GM19395 (cell line): ENCODE data around the gene CSTF3.
"Not testable (repeated sequence)": the region's sequence is repeated elsewhere in the genome, so short reads cannot be mapped to it uniquely, and the experiment has no call there.

Experiments
- ATAC-seq: cut with Tn5 transposase; IDR thresholded peaks from one replicate; pipeline ENCODE4 v1.9.1; 2021; ENCODE audit warnings: mild to moderate bottlenecking, moderate library complexity; ENCODE audit not compliant: unreplicated experiment

CSTF3 gene

DNA sequence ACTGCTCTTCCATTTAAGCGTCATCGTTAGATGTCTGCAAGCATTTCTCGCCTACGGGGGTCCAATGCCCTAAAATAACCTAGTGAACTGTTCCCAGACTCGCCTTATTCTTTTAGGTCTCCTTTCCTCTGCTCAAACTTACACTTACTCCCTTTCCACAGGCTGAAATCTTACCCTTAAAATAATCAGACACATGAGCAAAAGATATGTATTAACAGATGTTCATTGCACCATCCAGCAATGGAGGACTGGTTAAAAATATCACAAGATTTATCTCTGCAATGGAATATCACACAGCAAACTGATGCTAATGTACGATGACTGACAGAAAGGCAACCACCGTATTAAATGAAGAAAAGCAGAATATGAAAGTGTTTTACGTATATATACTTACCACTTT lies 1.6 kb upstream of the CSTF3 start:
- no peak for ATAC-seq

DNA sequence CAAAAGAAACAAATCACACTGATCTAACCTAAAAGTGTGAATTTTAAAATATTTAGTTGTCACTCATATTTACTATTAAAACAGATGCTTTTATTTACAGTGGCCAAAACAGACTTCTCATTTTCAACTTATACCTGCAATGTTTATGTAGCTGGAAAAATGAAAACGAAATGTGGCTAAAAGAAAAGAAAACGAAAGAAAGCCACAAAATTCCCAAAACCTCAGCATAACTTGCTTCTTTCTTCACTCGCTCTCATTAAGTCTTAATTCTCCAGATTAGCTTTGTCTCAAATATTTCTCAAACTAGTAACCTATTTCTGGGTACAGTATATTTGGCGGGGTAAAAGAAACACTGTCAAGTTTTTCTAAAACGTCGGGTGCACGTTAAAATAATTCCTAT lies 693 bp downstream of the CSTF3 start:
- ATAC-seq: no peak

DNA sequence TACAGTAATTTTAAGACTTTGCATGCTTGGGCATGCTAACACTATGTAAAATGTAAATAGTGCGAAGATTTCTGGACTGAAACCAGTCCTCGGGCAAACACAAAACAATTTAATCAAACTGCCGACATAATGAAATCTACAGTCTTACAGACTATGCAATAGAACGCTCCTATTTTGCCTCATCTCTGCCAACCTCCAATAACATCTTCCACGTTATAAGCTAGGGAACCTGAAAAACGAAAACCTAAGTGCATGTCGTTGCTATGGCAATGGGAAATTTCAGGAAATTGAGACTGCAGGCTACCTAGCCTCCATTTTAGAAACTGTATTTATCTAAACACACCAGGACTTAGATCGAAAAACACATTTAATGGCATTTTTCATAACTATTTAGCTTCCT lies 1.1 kb downstream of the CSTF3 start:
- ATAC-seq: no peak

DNA sequence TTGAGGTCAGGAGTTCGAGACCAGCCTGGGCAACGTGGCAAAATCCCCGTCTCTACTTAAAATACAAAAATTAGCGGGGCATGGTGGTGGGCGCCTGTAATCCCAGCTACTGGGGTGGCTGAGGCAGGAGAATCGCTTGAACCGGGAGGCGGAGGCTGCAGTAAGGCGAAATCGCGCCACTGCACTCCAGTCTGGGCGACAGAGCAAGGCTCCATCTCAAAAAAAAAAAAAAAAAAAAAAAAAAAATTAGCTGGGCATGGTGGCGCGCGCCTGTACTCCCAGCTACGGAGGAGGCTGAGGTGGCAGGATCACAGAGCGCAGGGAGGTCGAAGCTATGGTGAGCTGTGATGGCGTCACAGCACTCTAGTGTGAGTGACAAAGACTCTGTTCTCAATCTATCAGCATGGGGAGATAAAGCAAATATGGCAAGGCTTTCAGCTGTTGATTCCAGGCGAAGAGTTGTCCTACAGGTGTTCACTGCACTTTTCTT lies 1.9 kb downstream of the CSTF3 start:
- not testable (repeated sequence) for ATAC-seq

DNA sequence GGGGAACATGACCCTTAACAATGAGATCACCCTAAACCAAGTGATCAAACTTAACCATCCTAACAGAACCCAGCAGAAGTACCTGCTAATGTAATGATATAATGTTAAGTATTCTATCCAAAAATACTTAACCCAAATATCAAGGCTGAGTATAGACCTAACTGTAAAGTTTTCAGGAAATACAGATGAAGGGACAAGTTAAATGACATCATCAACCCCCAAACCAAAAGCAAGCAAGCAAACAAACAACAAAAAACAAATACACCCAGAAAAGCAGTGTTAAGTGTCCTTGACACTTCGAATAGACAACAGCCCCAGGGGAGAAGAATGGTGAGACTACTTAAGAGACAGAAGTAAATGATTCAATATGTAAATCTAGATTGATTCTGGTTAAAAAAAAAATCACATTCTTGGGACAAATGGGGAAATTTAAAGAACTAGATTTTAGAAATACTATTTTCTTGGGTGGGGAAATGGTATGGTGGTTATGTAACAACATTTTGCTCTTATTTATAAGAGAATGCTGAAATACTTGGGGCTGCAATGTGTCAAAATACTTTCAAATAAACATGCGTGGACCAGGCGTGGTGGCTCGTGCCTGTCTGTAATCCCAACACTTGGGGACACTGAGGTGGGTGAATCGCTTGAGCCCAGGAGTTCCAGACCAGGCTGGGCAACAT lies 2.5 kb downstream of the CSTF3 start:
- no peak for ATAC-seq

DNA sequence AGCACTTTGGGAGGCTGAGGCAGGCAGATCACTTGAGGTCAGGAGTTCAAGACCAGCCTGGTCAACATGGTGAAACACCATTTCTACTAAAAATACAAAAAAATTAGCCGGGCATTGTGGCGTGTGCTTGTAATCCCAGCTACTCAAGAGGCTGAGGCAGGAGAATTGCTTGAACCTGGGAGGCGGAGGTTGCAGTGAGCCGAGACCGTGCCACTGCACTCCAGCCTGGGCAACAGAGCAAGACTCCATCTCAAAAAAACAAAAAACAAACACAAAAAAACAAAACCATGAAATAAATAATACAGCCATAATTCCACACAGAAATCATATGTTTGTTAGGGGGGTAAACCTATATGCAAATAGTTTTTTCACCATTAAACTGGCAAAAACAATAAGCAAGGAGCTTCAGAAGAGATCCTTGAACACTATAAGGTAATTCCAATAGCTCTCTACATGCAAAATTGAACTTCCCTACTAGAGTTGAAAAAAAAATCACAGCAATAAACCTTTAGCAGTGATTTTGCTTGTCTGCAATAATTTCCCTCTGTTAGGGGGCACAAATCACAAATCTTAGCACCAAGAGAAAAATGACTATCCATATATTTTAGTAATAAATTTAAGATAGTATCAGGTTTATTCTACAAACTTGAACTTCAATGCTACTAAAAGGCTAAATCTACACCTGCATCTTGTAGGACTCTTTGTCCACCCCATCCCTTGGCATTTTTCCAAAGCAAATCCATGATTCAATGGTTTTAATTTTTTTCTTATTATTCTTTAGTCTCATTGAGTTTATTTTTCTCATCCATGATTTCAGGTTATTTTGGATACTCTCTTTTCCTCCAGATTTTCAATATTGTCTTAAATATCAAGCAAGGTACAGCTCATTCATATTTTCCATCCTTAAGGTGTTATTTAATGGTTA lies 3.9 kb downstream of the CSTF3 start:
- no peak for ATAC-seq

DNA sequence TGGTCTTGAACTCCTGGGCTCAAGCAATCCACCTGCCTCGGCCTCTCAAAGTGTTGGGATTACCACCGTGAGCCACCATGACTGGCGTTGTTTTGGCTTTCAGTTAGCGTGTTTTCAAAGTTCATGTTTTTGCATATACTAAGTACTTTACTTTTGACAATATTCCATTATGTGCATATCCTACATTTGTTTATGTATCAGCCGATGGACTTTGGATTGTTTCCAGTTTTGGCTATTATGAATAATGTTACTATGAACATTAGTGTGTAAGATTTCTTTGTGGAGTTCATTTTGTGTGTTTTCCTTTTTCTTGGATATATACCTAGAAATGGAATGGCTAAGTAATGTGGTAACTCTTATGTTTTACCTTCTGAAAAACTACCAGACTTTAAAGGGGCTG lies 9.9 kb downstream of the CSTF3 start:
- no peak for ATAC-seq

DNA sequence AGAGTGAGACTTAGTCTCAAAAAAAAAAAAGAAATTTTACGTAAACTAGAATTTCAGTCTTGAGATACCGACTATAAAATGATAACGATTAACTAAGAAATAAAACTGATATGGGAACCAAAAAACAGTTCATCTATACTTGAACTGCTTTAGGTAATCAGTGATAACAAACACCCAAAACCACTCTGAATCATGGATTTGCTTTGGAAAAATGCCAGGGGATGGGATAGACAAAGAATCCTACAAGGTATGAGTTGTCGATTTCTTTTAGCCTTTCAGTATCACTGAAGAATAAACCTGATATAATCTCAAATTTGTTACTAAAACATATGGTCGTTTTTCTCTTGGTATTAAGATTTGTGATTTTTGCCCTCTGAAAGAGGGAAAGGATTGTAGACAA lies 13.7 kb downstream of the CSTF3 start:
- ATAC-seq: no peak

DNA sequence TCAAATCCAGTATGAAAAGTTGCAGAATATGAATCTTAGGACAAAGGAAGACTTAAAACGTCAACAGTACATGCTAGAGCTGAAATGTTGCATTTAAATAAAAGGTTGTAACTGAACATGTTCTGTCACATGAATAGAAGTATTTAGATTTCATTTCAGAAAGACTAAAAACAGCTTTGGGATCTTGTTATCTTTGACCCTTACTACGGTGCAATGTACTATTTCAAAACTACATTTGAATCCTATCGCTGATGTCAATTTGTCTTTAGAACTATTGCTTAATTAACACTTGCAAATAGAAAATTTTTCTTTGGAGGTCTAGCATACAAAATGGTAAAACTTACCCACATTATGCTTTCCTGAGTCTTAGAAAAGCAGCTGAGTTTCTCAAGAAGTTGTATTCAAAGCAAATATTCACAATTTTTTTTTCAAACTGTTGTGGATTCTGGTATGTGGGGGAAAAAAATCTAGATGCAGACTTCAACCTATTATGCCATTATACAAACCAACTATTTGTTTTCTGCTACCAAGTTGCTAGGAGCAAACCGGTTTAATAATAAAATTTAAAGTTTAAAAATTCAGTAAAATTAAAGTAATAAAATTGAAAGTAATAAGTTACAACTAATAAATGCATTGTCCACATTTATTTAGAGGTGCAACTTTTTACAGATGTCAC lies 25.4 kb downstream of the CSTF3 start:
- ATAC-seq: no peak

DNA sequence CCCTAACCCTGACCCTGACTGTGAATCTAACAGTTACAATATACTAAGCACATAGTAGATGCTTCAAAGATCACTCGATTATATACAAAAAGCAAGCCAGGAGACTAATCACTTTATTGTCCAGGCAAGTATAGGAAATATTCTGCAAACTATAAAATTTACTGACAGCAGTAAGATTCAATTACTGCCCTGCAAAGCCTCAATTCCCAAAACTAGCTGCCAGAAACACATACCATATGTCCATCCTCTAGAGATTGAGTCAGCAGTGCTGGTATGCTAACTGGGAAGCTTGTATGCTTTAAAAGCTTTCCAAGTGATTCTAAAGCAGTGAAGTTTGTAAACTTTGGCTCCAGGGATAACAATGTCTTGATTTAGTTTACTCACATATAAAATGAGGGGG lies 26.1 kb downstream of the CSTF3 start:
- ATAC-seq: no peak

DNA sequence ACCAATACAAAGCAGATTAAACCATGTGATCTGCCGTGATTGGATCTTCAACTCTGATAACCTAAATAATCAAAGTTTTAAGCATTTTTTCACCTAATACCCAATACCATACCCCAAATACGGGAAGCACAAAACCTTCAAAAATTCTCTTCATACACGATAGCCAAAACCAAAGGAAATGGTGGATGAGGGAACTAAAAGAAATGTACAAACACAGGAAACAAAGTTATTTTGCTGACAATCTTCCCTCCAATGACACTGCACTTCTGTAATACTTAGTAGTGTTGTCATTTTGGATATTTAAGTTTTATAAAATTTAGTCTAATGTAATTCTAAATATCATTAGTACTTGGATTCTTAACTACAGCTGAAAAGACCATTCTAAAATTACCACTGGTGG lies 27.0 kb downstream of the CSTF3 start:
- no peak for ATAC-seq

DNA sequence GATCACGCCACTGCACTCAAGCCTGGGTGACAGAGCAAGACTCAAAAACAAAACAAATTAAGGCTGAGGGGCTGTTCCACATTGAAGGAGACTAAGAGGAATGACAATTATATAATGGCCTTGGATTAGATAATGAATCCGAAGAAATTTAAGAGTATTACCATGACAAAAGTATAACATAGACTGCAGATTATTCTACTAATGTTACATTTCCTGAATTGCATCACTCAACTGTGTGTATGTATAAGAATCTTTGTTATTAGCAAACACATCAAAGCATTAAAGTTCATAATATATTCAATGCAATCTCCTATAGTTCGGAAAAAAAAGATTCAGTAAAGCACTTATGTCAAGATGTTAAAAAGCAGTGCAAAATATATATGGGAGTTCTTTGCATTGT lies 27.5 kb downstream of the CSTF3 start:
- ATAC-seq: no peak

DNA sequence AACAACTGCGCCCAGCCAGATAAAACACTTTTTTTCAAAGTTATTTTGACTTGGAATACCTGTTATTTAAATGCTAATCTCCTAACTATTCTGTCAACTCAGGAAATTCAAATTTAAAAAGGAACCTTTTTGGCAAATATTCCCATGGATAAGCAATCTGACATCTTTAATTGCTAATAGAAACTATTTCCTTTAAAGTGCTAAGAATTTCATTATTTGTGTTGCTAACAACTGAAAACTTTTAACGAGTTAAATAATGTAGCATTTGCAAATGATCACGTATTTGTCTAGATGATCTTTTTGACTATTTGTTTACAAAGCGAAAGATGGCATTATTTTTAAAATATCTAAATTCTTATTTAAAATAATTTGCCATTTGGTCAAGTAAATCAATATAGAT lies 28.8 kb downstream of the CSTF3 start:
- no peak for ATAC-seq

DNA sequence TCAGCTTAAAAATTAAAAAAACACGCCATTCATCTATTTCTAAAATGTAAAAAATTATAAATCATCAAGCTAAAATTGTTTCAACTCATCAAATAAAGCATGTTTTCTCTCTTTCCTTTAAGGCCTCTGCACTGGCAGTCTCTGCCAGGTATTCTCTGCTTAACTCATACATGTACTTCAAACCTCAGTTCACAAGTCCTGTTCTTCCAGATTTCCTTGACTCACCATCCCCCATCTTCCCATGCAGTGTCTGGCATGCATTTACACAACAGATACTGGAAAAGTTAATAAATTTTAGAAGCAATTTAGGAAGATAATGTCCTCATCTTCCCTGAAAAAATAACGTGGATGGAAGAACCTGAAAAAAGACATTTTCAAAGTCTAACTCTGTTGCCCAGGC lies 32.5 kb downstream of the CSTF3 start:
- ATAC-seq: no peak

DNA sequence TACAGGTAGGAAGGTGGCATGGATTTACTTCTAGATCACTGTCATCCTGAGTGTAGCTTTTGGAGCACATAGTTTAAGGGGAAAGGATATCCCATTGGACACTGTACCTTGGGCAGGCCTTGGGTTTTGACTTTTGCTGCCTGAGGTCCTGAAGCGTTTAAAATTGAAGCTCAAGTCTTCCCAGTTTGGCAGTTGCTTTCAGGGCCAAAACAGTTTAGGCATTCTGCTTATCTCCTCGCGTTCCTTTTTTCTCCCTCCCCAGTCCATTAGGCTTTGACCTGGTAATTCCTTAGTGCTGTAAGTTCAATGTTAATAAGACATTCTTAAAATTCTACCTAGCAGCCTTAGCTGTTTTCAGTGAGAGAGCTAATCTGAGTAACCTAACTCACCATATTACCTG lies 35.7 kb downstream of the CSTF3 start:
- no peak for ATAC-seq

DNA sequence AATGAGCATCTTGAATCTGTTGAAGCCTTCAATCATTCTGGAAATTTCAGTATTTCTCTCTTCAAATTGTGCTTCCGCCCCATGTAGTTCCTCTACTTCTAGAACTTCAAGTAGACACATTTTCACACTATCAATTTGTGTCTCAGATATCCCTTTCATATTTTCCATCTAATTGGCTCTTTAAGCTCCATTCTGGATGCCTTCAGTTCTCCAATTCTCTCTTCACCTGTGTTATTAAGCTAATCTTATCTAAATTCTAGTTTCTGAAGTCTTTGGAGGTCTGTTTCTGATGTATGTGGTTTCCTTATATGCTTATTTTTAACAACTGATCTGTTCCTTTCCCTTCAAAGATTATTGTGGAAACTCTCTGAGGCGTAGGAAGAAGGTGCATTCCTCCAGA lies 36.3 kb downstream of the CSTF3 start:
- no peak for ATAC-seq

DNA sequence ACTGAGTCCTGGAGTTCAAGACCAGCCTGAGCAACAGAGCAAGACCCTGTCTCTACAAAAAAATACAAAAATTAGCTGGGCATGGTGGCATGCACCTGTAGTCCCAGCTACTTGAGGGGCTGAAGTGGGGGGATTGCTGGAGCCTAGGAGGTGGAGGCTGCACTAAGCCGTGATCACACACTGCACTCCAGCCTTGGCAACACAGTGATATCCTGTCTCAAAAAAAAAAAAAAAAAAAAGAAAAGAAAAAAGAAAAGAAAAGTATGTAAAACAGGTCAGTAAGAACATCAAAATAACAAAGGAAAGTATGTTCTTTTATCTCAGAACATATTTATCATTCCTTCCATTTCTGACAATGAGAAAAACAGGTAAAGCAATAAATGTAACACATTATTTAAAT lies 38.6 kb downstream of the CSTF3 start:
- not testable (repeated sequence) for ATAC-seq

DNA sequence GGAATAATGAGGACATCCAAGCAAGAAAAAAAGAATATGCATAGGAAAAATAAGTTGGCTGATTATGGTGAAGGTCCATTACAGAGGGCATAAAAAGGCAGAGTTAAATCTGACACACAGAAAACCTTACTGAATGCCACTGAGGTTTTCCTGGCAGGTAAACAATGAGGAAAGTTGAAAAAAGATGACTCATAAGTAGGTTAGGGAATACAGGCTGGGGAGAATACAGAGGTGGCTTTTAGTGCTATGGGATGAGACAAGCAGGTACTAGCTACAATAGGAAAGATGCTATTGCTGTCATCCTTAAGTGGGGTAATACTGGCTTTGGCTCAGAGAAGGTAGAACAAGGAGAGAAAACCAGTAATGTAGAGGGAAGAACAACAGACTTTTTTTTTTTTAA lies 44.7 kb downstream of the CSTF3 start:
- no peak for ATAC-seq

DNA sequence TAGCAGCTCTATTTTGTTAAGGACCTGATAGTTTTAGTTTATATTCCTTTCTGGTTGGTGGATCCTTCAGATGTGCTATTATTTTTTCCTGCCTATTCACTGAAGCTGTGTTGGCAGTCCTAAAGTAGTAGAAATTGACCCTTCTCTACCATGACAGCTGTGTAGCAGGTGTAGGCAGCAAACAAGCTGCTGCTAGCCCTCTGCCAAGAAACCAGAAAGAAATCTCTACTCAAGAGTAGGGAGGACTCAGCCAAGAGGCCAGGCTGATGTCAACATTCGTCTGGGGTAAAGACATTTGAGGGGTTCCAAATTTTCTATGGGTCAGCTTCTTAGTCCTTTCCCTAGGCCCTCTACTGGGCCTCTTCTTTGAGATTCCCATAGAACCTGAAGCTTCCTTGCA lies 51.2 kb downstream of the CSTF3 start:
- ATAC-seq: no peak

DNA sequence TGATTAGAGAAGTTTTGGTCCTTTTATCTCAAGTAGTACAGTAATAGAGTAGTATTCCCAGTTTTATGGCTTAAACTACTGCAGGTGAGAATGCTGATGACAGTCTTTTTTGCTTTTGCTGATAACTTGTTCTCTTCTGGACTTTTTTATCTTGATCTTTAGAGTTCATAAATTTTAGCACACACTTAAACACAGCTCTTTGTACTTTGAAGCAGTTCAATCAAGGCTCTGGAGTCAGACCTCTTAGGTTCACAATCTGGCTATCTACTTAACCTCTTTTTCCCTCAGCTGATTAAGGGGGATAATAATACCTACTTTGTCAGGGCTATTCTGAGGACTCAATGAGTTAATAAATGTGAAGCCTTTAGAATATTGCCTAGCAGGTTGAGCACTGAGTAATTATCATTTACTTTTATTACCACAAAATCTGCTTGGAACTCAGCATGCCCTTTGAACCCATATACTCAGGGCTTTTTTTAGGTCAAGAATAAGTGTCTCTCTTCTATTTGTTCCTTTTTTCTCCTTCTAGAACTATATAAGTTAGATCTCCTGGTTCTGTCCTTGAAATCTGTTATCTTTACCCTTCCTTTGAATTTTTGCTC lies 51.9 kb downstream of the CSTF3 start:
- ATAC-seq: no peak

DNA sequence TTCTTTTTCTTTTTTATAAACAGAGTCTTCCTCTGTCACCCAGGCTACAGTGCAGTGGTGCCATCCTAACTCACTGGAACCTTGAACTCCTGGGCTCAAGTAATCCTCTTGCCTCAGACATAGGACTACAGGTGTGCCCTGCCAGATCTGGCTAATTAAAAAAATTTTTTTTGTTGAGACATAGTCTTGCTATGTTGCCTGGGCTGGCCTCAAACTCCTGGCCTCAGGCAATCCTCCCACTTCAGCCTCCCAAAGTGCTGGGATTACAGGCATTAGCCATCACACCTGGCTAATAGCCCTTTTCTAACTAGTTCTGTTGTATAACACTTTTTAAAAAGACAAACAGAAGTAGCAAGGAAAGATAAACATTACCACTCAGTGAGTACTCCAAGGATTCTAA lies 57.4 kb downstream of the CSTF3 start:
- no peak for ATAC-seq
